ENCODE measurements around the gene RUBCN. TPM values are rescaled to one million over a fixed set of nuclear protein-coding genes. Genes with fewer than 3 reads are reported as not detected.
A peak's percentile ranks its signal among the peaks of the same experiment; 100 is the strongest.
"Not testable (repeated sequence)": the region's sequence is repeated elsewhere in the genome, so short reads cannot be mapped to it uniquely, and the experiment has no call there.

Gene RUBCN
- total RNA-seq, 4 donors from 2014 or later = 26.9 to 44.3 (median 35.0) TPM

GRCh38 chr3:197736010-197736490 is 654 bp downstream of the RUBCN start:
- H3K27me3 ChIP-seq = no peaks in the 10 kb centered on the region
- DNase-seq = no peak
- intact Hi-C loops (cut with DNase I) = no loop called here
- 0 to 2% methylated on average over 14 to 16 of the region's 17 CpGs for WGBS, 2 donors
- no peak for TF ChIP-seq CTCF (IDR thresholded peaks at IDR 0.05)
- no peak for TF ChIP-seq POLR2A (IDR thresholded peaks at IDR 0.05)
- no peaks in the 10 kb centered on the region for H3K9me3 ChIP-seq
- peak overlapping the region; percentile 90 to 91 (median 90) for H3K27ac ChIP-seq
- H3K4me3 ChIP-seq = peak overlapping the region; percentile 70 to 99 (median 78)
- H3K4me1 ChIP-seq = peaks cover 12 to 34% (median 18%) of the 10 kb centered on the region in 3 donors
- no peaks in the 10 kb centered on the region for H3K36me3 ChIP-seq

GRCh38 chr3:197734667-197735318 is 1.9 kb downstream of the RUBCN start:
- no peaks in the 10 kb centered on the region for H3K9me3 ChIP-seq
- no peak for DNase-seq
- WGBS, 2 donors = 70 to 74% methylated on average over 4 to 7 of the region's 7 CpGs
- no peaks in the 10 kb centered on the region for H3K36me3 ChIP-seq
- H3K27me3 ChIP-seq = no peaks in the 10 kb centered on the region
- H3K4me1 ChIP-seq = peaks cover 12 to 39% (median 18%) of the 10 kb centered on the region in 3 donors
- H3K4me3 ChIP-seq = no peak overlapping the region
- intact Hi-C loops (cut with DNase I) = no loop called here
- TF ChIP-seq CTCF (IDR thresholded peaks at IDR 0.05) (no peak), POLR2A (IDR thresholded peaks at IDR 0.05) (peak in 1 of 4 donors; percentile 14)
- peak overlapping the region in 1 of 4 donors; percentile 47 for H3K27ac ChIP-seq

- WGBS, 2 donors = 92 to 93% methylated on average over 4 of the region's 4 CpGs
Observed at GRCh38 chr3:197733042-197733441, 3.7 kb downstream of the RUBCN start.

GRCh38 chr3:197731483-197731882 is 5.2 kb downstream of the RUBCN start:
- H3K4me3 ChIP-seq; H3K9me3 ChIP-seq; H3K36me3 ChIP-seq; DNase-seq; intact Hi-C loops (cut with DNase I); H3K27me3 ChIP-seq; H3K27ac ChIP-seq: not testable (repeated sequence)
- H3K4me1 ChIP-seq = peaks cover 7 to 32% (median 11%) of the 10 kb centered on the region in 3 donors
- 93% methylated on average over 3 of the region's 27 CpGs; no CpG with 5 or more reads in 1 of the 2 donors for WGBS, 2 donors

More at GRCh38 chr3:197733042-197733441, 3.7 kb downstream of the RUBCN start:
- Histone ChIP-seq H3K4me1 (peaks cover 12 to 39% (median 18%) of the 10 kb centered on the region in 3 donors), H3K27ac (no peak overlapping the region), H3K27me3 (no peaks in the 10 kb centered on the region), H3K4me3 (no peak overlapping the region), H3K9me3 (no peaks in the 10 kb centered on the region), H3K36me3 (no peaks in the 10 kb centered on the region)
- DNase-seq = no peak
- no peak for TF ChIP-seq CTCF (IDR thresholded peaks at IDR 0.05)
- no peak for TF ChIP-seq POLR2A (IDR thresholded peaks at IDR 0.05)
- intact Hi-C loops (cut with DNase I) = no loop called here

GRCh38 chr3:197730770-197731169 is 5.9 kb downstream of the RUBCN start:
- H3K36me3 ChIP-seq; H3K4me3 ChIP-seq; H3K27ac ChIP-seq; H3K27me3 ChIP-seq; H3K9me3 ChIP-seq; DNase-seq; intact Hi-C loops (cut with DNase I): not testable (repeated sequence)
- peaks cover 5 to 29% (median 10%) of the 10 kb centered on the region in 3 donors for H3K4me1 ChIP-seq
- 88 to 100% methylated on average over 1 of the region's 5 CpGs for WGBS, 2 donors

GRCh38 chr3:197730200-197730599 is 6.5 kb downstream of the RUBCN start:
- Histone ChIP-seq H3K4me3 (no peak overlapping the region), H3K27ac (no peak overlapping the region), H3K9me3 (no peaks in the 10 kb centered on the region), H3K27me3 (no peaks in the 10 kb centered on the region), H3K4me1 (peaks cover 0 to 23% (median 4%) of the 10 kb centered on the region in 3 donors), H3K36me3 (no peaks in the 10 kb centered on the region)
- 15 to 45% methylated on average over 2 of the region's 2 CpGs for WGBS, 2 donors
- TF ChIP-seq CTCF (IDR thresholded peaks at IDR 0.05) (no peak), POLR2A (IDR thresholded peaks at IDR 0.05) (no peak)
- no peak for DNase-seq
- intact Hi-C loops (cut with DNase I) = no loop called here

Measured in esophagus squamous epithelium (tissue), 5 donors.